GM12878 (cell line): ENCODE data around the gene PRMT7. TPM values are rescaled to one million over a fixed set of nuclear protein-coding genes. Genes with fewer than 3 reads are reported as not detected.

Experiments used
- BMI1 ChIP-seq: fragments of 450-650 bp; IDR thresholded peaks from 2 replicates; pipeline ENCODE4 v1.6.1; 2016; ENCODE audit warnings: mild to moderate bottlenecking, moderate library complexity, borderline replicate concordance
- CBFB ChIP-seq: IDR thresholded peaks from 2 replicates; pipeline ENCODE4 v1.6.1; 2016; ENCODE audit warnings: antibody characterized with exemption, low read depth
- FOS ChIP-seq: IDR thresholded peaks from 3 replicates; pipeline ENCODE4 v1.6.1; 2011; ENCODE audit warnings: borderline replicate concordance; ENCODE audit not compliant: insufficient read length; ENCODE audit errors: extremely low read depth
- FOXK2 ChIP-seq: fragments of 450-650 bp; IDR thresholded peaks from 2 replicates; pipeline ENCODE4 v1.6.1; 2017; ENCODE audit warnings: mild to moderate bottlenecking, moderate library complexity
- HDGF ChIP-seq: fragments of 450-650 bp; IDR thresholded peaks from 2 replicates; pipeline ENCODE4 v1.6.1; 2016; ENCODE audit warnings: antibody characterized with exemption
- LARP7 ChIP-seq: fragments of 450-650 bp; IDR thresholded peaks from 2 replicates; pipeline ENCODE4 v1.6.1; 2017; ENCODE audit warnings: mild to moderate bottlenecking
- MTA3 ChIP-seq: IDR thresholded peaks from 2 replicates; pipeline ENCODE4 v1.6.1; 2012; ENCODE audit warnings: low read length, inconsistent platforms, borderline replicate concordance
- MYC ChIP-seq: IDR thresholded peaks from 2 replicates; pipeline ENCODE4 v1.6.1; 2011; ENCODE audit warnings: mild to moderate bottlenecking, low read length, moderate library complexity, inconsistent platforms; ENCODE audit not compliant: insufficient read depth, insufficient replicate concordance, insufficient read length, severe bottlenecking
- NFIC ChIP-seq: IDR thresholded peaks from 2 replicates; pipeline ENCODE4 v1.6.1; 2012; ENCODE audit warnings: low read depth, mild to moderate bottlenecking, inconsistent platforms, low read length, moderate library complexity
- PAX5 ChIP-seq: IDR thresholded peaks from 2 replicates; pipeline ENCODE4 v1.6.1; 2011; ENCODE audit warnings: low read depth, low read length, borderline replicate concordance
- POLR2AphosphoS2 ChIP-seq: IDR thresholded peaks from 2 replicates; pipeline ENCODE4 v1.6.1; 2011; ENCODE audit warnings: low read depth, mild to moderate bottlenecking, low read length, improper control_type of control experiment, moderate library complexity
- RB1 ChIP-seq: fragments of 450-650 bp; formaldehyde crosslinking; IDR thresholded peaks from 2 replicates; pipeline ENCODE4 v1.6.1; 2017; ENCODE audit warnings: mild to moderate bottlenecking, borderline replicate concordance
- RELA ChIP-seq: fragments of 450-650 bp; IDR thresholded peaks from 2 replicates; pipeline ENCODE4 v1.8.0; 2014; ENCODE audit warnings: borderline replicate concordance; ENCODE audit not compliant: partially characterized antibody
- RUNX3 ChIP-seq: IDR thresholded peaks from 2 replicates; pipeline ENCODE4 v1.6.1; 2012; ENCODE audit warnings: low read length, inconsistent platforms
- SMAD5 ChIP-seq: IDR thresholded peaks from 2 replicates; pipeline ENCODE4 v1.6.1; 2016; ENCODE audit warnings: antibody characterized with exemption, low read depth
- SPI1 ChIP-seq: IDR thresholded peaks from 2 replicates; pipeline ENCODE4 v1.6.1; 2011; ENCODE audit warnings: low read depth, mild to moderate bottlenecking, low read length, moderate library complexity, borderline replicate concordance; ENCODE audit not compliant: insufficient read depth
- SREBF1 ChIP-seq: IDR thresholded peaks from 2 replicates; pipeline ENCODE4 v1.6.1; 2012; ENCODE audit warnings: mild to moderate bottlenecking, low read length
- TCF12 ChIP-seq: IDR thresholded peaks from 2 replicates; pipeline ENCODE4 v1.6.1; 2011; ENCODE audit warnings: low read depth, mild to moderate bottlenecking, low read length
- YY1 ChIP-seq: IDR thresholded peaks from 2 replicates; pipeline ENCODE4 v1.6.1; 2011; ENCODE audit warnings: low read depth, mild to moderate bottlenecking, low read length
- ZNF622 ChIP-seq: fragments of 450-650 bp; IDR thresholded peaks from 2 replicates; pipeline ENCODE4 v1.6.1; 2017; ENCODE audit warnings: mild to moderate bottlenecking, inconsistent platforms
- polyA plus RNA-seq, 11 experiments: library from polyadenylated mRNA; depleted of rRNA in 4 of 11; unstranded in 6 of 11; stranded (reverse) in 5 of 11; fragments of >200 nt; fragmentation: Nextera tagmentation in 4 of 11; fragmentation: Illumina TruSeq in 1 of 11; extraction: Ambion mirVana in 4 of 11; extraction: Trizol in 1 of 11; gene quantifications; 1 replicate in 1 of 11; 2 replicates in 10 of 11; pipeline versions ENCODE4 v1.2.1 to v1.2.3, GENCODE V29; 2011 to 2016; ENCODE audit warnings: inconsistent platforms in 2 of 11, missing spikeins in 2 of 11, low read depth in 1 of 11
- total RNA-seq, 4 experiments: library from RNA; depleted of rRNA in 3 of 4; stranded (reverse); fragments of >200 nt in 3 of 4; fragmentation: Illumina TruSeq in 1 of 4; extraction: Trizol in 1 of 4; gene quantifications; 2 replicates each; pipeline versions ENCODE4 v1.2.1 to v1.2.3, GENCODE V29; 2013 to 2021
- TF ChIP-seq, protein P1 (sequence below): fragments of 450-650 bp; IDR thresholded peaks from 2 replicates; pipeline ENCODE4 v1.6.1; 2017; ENCODE audit warnings: mild to moderate bottlenecking, low read depth, inconsistent platforms; ENCODE audit not compliant: poor library complexity, severe bottlenecking
- TF ChIP-seq, protein P2 (sequence below): fragments of 450-650 bp; IDR thresholded peaks from 2 replicates; pipeline ENCODE4 v1.6.1; 2017; ENCODE audit warnings: mild to moderate bottlenecking
- TF ChIP-seq, protein P3 (sequence below): fragments of 450-650 bp; IDR thresholded peaks from 2 replicates; pipeline ENCODE4 v1.6.1; 2017; ENCODE audit warnings: low read depth, mild to moderate bottlenecking, moderate library complexity
- TF ChIP-seq, protein P4 (sequence below): IDR thresholded peaks from 2 replicates; pipeline ENCODE4 v1.6.1; 2012; ENCODE audit warnings: low read depth, low read length, improper control_type of control experiment

PRMT7 gene
- total and polyA plus RNA-seq, 10 of the 15 experiments (the other 5 are each of a cell fraction or from before 2014, with no cell fraction given) = 5.1 to 56.1 (median 42.0) TPM

DNA sequence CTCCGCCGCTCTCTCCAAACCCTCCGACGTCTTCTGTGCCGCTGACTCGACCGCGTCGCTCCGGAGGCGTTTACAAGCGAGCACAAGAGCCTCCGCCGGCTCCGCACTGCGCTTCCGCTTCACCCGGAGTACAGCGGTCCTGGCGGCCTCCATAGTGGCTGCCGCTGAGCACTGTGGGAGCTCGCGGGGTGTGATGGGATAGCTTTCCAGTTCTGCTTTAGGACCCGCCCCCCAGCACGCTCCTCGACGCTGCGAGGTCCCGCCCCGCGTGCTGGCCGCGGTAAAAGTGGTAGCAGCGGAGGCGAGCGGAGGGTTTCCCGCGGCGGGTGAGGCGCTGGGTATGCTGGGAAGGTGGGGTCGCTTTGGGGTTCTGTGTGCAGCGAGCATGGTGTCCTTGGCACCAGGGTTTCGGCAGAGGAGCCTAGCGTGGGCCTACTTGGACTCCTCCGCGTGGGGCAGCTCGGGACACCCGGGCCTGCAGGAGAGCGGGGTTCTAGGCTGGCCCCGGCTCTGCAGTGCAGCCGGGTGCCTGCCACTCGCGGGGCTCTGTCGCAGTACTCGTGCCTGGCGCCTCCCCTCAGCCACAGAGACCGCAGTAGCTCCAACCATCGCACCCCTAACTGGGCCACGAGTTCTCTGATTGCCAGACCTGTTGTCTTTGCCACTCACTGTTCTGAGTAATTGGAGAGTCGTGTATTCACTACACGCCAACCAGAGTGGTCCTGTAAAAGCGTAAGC lies at the start of gene PRMT7, which contains the start of gene SLC7A6OS (continued):
- TF ChIP-seq FOS (no peak), RELA (peak; percentile 13), HDGF (peak; percentile 80), RB1 (peak; percentile 77; the same call in 1 of the 2 replicates), MTA3 (no peak), SPI1 (peak; percentile 77), POLR2AphosphoS2 (peak; percentile 71), BMI1 (no peak), TCF12 (no peak), SREBF1 (no peak), RUNX3 (peak; percentile 69), YY1 (peak; percentile 97), ZNF622 (no peak), PAX5 (no peak), LARP7 (peak; percentile 60; the same call in 1 of the 2 replicates), MYC (no peak), CBFB (peak; percentile 55; the same call in 1 of the 2 replicates), NFIC (no peak), SMAD5 (peak; percentile 78; the same call in 1 of the 2 replicates), FOXK2 (0 out of 2 replicates have a peak, but pooled peaks have one; percentile 13)
- TF ChIP-seq, protein P1, sequence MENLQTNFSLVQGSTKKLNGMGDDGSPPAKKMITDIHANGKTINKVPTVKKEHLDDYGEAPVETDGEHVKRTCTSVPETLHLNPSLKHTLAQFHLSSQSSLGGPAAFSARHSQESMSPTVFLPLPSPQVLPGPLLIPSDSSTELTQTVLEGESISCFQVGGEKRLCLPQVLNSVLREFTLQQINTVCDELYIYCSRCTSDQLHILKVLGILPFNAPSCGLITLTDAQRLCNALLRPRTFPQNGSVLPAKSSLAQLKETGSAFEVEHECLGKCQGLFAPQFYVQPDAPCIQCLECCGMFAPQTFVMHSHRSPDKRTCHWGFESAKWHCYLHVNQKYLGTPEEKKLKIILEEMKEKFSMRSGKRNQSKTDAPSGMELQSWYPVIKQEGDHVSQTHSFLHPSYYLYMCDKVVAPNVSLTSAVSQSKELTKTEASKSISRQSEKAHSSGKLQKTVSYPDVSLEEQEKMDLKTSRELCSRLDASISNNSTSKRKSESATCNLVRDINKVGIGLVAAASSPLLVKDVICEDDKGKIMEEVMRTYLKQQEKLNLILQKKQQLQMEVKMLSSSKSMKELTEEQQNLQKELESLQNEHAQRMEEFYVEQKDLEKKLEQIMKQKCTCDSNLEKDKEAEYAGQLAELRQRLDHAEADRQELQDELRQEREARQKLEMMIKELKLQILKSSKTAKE = no peak
- TF ChIP-seq, protein P2, sequence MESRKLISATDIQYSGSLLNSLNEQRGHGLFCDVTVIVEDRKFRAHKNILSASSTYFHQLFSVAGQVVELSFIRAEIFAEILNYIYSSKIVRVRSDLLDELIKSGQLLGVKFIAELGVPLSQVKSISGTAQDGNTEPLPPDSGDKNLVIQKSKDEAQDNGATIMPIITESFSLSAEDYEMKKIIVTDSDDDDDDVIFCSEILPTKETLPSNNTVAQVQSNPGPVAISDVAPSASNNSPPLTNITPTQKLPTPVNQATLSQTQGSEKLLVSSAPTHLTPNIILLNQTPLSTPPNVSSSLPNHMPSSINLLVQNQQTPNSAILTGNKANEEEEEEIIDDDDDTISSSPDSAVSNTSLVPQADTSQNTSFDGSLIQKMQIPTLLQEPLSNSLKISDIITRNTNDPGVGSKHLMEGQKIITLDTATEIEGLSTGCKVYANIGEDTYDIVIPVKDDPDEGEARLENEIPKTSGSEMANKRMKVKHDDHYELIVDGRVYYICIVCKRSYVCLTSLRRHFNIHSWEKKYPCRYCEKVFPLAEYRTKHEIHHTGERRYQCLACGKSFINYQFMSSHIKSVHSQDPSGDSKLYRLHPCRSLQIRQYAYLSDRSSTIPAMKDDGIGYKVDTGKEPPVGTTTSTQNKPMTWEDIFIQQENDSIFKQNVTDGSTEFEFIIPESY = 0 out of 2 replicates have a peak, but pooled peaks have one; percentile 8
- TF ChIP-seq, protein P3, sequence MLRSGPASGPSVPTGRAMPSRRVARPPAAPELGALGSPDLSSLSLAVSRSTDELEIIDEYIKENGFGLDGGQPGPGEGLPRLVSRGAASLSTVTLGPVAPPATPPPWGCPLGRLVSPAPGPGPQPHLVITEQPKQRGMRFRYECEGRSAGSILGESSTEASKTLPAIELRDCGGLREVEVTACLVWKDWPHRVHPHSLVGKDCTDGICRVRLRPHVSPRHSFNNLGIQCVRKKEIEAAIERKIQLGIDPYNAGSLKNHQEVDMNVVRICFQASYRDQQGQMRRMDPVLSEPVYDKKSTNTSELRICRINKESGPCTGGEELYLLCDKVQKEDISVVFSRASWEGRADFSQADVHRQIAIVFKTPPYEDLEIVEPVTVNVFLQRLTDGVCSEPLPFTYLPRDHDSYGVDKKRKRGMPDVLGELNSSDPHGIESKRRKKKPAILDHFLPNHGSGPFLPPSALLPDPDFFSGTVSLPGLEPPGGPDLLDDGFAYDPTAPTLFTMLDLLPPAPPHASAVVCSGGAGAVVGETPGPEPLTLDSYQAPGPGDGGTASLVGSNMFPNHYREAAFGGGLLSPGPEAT = peak; percentile 96
- TF ChIP-seq, protein P4, sequence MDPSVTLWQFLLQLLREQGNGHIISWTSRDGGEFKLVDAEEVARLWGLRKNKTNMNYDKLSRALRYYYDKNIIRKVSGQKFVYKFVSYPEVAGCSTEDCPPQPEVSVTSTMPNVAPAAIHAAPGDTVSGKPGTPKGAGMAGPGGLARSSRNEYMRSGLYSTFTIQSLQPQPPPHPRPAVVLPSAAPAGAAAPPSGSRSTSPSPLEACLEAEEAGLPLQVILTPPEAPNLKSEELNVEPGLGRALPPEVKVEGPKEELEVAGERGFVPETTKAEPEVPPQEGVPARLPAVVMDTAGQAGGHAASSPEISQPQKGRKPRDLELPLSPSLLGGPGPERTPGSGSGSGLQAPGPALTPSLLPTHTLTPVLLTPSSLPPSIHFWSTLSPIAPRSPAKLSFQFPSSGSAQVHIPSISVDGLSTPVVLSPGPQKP = peak; percentile 69
